Inflammatory macrophage treated with lipopolysaccharide for 4 hours (primary cell): ENCODE data around the gene RNF141.
A peak's percentile ranks its signal among the peaks of the same experiment; 100 is the strongest.

Experiments
- DNase-seq: peaks from one replicate; pipeline ENCODE4 v3.0.0-alpha.2; 2020

RNF141 gene

GRCh38 chr11:10480026-10480425 lies 61.0 kb downstream of the RNF141 start:
- DNase-seq: no peak

GRCh38 chr11:10478574-10479550 lies 62.1 kb downstream of the RNF141 start:
- DNase-seq: no peak

- no peak for DNase-seq
Measured at GRCh38 chr11:10478066-10478465, 62.9 kb downstream of the RNF141 start.

- no peak for DNase-seq
Measured at GRCh38 chr11:10477690-10478046, 63.3 kb downstream of the RNF141 start.

GRCh38 chr11:10476927-10477689 lies 63.9 kb downstream of the RNF141 start:
- peak; percentile 25 for DNase-seq

GRCh38 chr11:10476342-10476741 lies 64.6 kb downstream of the RNF141 start:
- DNase-seq: no peak

GRCh38 chr11:10474551-10474950 lies 66.4 kb downstream of the RNF141 start:
- DNase-seq: no peak

- DNase-seq: no peak
Measured at GRCh38 chr11:10473371-10473770, 67.6 kb downstream of the RNF141 start.

- DNase-seq: no peak
Measured at GRCh38 chr11:10462746-10463300, 78.2 kb downstream of the RNF141 start.
